GM19240 (cell line): ENCODE results near the gene RALY.
"Not testable (repeated sequence)": the region's sequence is repeated elsewhere in the genome, so short reads cannot be mapped to it uniquely, and the experiment has no call there.

Source experiments
- DNase-seq: peaks from one replicate; pipeline ENCODE4 v3.0.0; 2011; ENCODE audit warnings: low spot score; ENCODE audit not compliant: insufficient read length

Gene RALY

GRCh38 chr20:34132943-34133342 lies 139.2 kb downstream of the RALY start:
- not testable (repeated sequence) for DNase-seq

GRCh38 chr20:34133365-34133860 lies 139.7 kb downstream of the RALY start:
- not testable (repeated sequence) for DNase-seq
